ENCODE results near the gene CENPU. TPM values are rescaled to one million over a fixed set of nuclear protein-coding genes. Genes with fewer than 3 reads are reported as not detected.
"Not testable (repeated sequence)": the region's sequence is repeated elsewhere in the genome, so short reads cannot be mapped to it uniquely, and the experiment has no call there.

Gene CENPU
- total and polyA plus RNA-seq, 12 donors = 0.62 to 4.6 (median 1.4) TPM

- H3K27ac ChIP-seq = peak overlapping the region in 8 of 10 donors; percentile 27 to 81 (median 60)
- intact Hi-C loops (cut with DNase I) = no loop called here
- WGBS, 2 donors = 69 to 77% methylated on average over 8 of the region's 8 CpGs
- H3K4me1 ChIP-seq = peaks cover 0 to 22% (median 4%) of the 10 kb centered on the region in 9 donors
- no peak overlapping the region for H3K4me3 ChIP-seq
- H3K27me3 ChIP-seq = no peaks in the 10 kb centered on the region
- ATAC-seq (peak; percentile 69 to 98 (median 90)), DNase-seq (peak in 1 of 2 donors; percentile 62)
- no peaks in the 10 kb centered on the region for H3K9me3 ChIP-seq
- H3K36me3 ChIP-seq = peaks cover 0 to 58% (median 10%) of the 10 kb centered on the region in 9 donors
- TF ChIP-seq CTCF (IDR thresholded peaks at IDR 0.05) = no peak
These were observed 77.7 kb downstream of the CENPU start for GRCh38 chr4:184655889-184656869.

GRCh38 chr4:184653650-184654049 is 80.2 kb downstream of the CENPU start:
- Histone ChIP-seq H3K27me3 (no peaks in the 10 kb centered on the region), H3K9me3 (no peaks in the 10 kb centered on the region), H3K36me3 (peaks cover 0 to 37% (median 0%) of the 10 kb centered on the region in 9 donors), H3K4me1 (peaks cover 0 to 34% (median 14%) of the 10 kb centered on the region in 9 donors), H3K27ac (no peak overlapping the region), H3K4me3 (no peak overlapping the region)
- no peak for TF ChIP-seq CTCF (IDR thresholded peaks at IDR 0.05)
- intact Hi-C loops (cut with DNase I) = loop anchor here in 2 of 10 donors (5.0 kb wide), 1 partner anchor 79 kb away; the partner anchor contains the start of gene CENPU (in 2 of the 2)
- no peak for ATAC-seq
- 25 to 28% methylated on average over 2 of the region's 2 CpGs for WGBS, 2 donors
- no peak for DNase-seq

GRCh38 chr4:184652681-184653080 is 81.2 kb downstream of the CENPU start:
- H3K27me3 ChIP-seq, H3K9me3 ChIP-seq, DNase-seq, ATAC-seq, H3K4me3 ChIP-seq, H3K27ac ChIP-seq: not testable (repeated sequence)
- intact Hi-C loops (cut with DNase I) = loop anchor here in 2 of 10 donors (5.0 kb wide), 1 partner anchor 80 kb away; the partner anchor contains the start of gene CENPU (in 2 of the 2)
- Histone ChIP-seq H3K36me3 (peaks cover 0 to 31% (median 0%) of the 10 kb centered on the region in 9 donors), H3K4me1 (peaks cover under 1 to 43% (median 19%) of the 10 kb centered on the region in 9 donors)

- Histone ChIP-seq H3K27ac (no peak overlapping the region), H3K27me3 (no peaks in the 10 kb centered on the region), H3K36me3 (peaks cover 0 to 23% (median 0%) of the 10 kb centered on the region in 9 donors), H3K4me3 (no peak overlapping the region), H3K9me3 (no peaks in the 10 kb centered on the region), H3K4me1 (peaks cover 7 to 44% (median 27%) of the 10 kb centered on the region in 9 donors)
- TF ChIP-seq CTCF (IDR thresholded peaks at IDR 0.05) = no peak
- WGBS, 2 donors = 92 to 95% methylated on average over 8 of the region's 8 CpGs
- no peak for ATAC-seq
- no peak for DNase-seq
- intact Hi-C loops (cut with DNase I) = loop anchor here in 2 of 10 donors (5.0 kb wide), 1 partner anchor 80 kb away; the partner anchor contains the start of gene CENPU (in 2 of the 2)
These were observed 82.0 kb downstream of the CENPU start for GRCh38 chr4:184651899-184652298.

Measured in heart right ventricle (tissue), 16 donors.